Measurements from ENCODE around the gene MRC1.

DNA sequence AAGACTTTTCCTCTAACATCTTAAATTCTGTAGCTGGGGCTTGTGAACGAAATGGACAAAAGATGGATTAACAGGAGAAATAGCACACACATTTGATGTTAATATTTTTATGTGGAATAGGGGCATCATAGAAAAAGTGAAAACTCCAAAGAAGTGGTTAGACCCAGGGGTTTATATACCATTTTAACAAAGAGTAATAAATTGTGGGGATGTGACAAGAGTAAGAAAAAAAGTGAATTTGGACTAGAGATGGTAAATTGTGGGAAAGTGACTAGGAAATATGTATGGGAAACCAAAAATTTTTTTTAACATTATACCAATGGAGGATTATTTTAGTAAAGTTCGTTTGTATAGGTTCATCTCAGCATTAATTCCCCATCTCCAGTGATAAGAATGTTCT is 150.7 kb downstream of the MRC1 start:
- TF ChIP-seq PAX5 (IDR thresholded peaks at IDR 0.05; ENCODE audit: insufficient read depth, low read length, severe bottlenecking) (no peak), POLR2A (IDR thresholded peaks at IDR 0.05; ENCODE audit: low read depth, low read length) (no peak)

Measured in GM12891 (cell line).